Lower lobe of right lung (tissue), 2 donors: ENCODE measurements around the gene CFAP46. TPM values are rescaled to one million over a fixed set of nuclear protein-coding genes. Genes with fewer than 3 reads are reported as not detected.
"Not testable (repeated sequence)": the region's sequence is repeated elsewhere in the genome, so short reads cannot be mapped to it uniquely, and the experiment has no call there.

Experiments
- ATAC-seq, 2 donors: fragments of 200-7000 bp; cut with Tn5 transposase; one replicate each; pipeline ENCODE4 v1.9.1; 2020 to 2022; ENCODE audit warnings: mild to moderate bottlenecking in 2 of 2, moderate library complexity in 2 of 2
- DNase-seq: peaks from one replicate; pipeline ENCODE4 v3.0.0-alpha.2; 2020
- H3K27ac ChIP-seq: fragments of 200-600 bp; one replicate; pipeline ENCODE4 v1.8.0; 2022
- H3K27me3 ChIP-seq: fragments of 200-600 bp; one replicate; pipeline ENCODE4 v1.8.0; 2022; ENCODE audit warnings: low read depth
- H3K36me3 ChIP-seq: fragments of 200-600 bp; one replicate; pipeline ENCODE4 v1.8.0; 2022; ENCODE audit warnings: mild to moderate bottlenecking
- H3K4me1 ChIP-seq: fragments of 200-600 bp; one replicate; pipeline ENCODE4 v1.8.0; 2022
- H3K4me3 ChIP-seq: fragments of 200-600 bp; one replicate; pipeline ENCODE4 v1.8.0; 2022; ENCODE audit warnings: mild to moderate bottlenecking
- H3K9me3 ChIP-seq: fragments of 200-600 bp; one replicate; pipeline ENCODE4 v1.8.0; 2022
- CTCF ChIP-seq: fragments of 200-600 bp; IDR thresholded peaks from one replicate; pipeline ENCODE4 v1.8.0; 2022; ENCODE audit warnings: antibody characterized with exemption, mild to moderate bottlenecking
- intact Hi-C: fragments of 100-400 bp; cut with DNase I; formaldehyde crosslinking; loops from one replicate; pipeline ENCODE4 v1.11.0; 2022
- total RNA-seq: library from RNA; stranded (reverse); fragmentation: NEBNext Ultra II Directional; extraction: Animal tissue kit (Norgen Biotek cat#: 25700); gene quantifications from one replicate; pipeline ENCODE4 v1.2.1, GENCODE V29; 2021
- donor health status: DM: no; HTN: yes; CAD: no; lungs with severe emphysema.

The CFAP46 gene
- total RNA-seq, 1 donor from 2014 or later, result 9.0 TPM

GRCh38 chr10:132897516-132898381, 44.6 kb downstream of the CFAP46 start:
- peak in 1 of 2 donors; percentile 34 for ATAC-seq
- Histone ChIP-seq H3K27me3 (peaks cover 12% of the 10 kb centered on the region), H3K4me3 (no peak overlapping the region), H3K36me3 (no peaks in the 10 kb centered on the region), H3K9me3 (no peaks in the 10 kb centered on the region), H3K27ac (no peak overlapping the region), H3K4me1 (no peaks in the 10 kb centered on the region)
- no peak for TF ChIP-seq CTCF
- DNase-seq, result no peak
- intact Hi-C loops, result no loop called here

- H3K36me3 ChIP-seq, H3K9me3 ChIP-seq, H3K4me3 ChIP-seq, intact Hi-C loops, DNase-seq, H3K4me1 ChIP-seq, ATAC-seq, H3K27ac ChIP-seq: not testable (repeated sequence)
- H3K27me3 ChIP-seq, result peaks cover 38% of the 10 kb centered on the region
These were observed 48.6 kb downstream of the CFAP46 start for GRCh38 chr10:132893786-132894185.

GRCh38 chr10:132893090-132893489, 49.3 kb downstream of the CFAP46 start:
- H3K4me1 ChIP-seq, result no peaks in the 10 kb centered on the region
- DNase-seq, result no peak
- no peak overlapping the region for H3K4me3 ChIP-seq
- peaks cover 38% of the 10 kb centered on the region for H3K27me3 ChIP-seq
- H3K9me3 ChIP-seq, result no peaks in the 10 kb centered on the region
- intact Hi-C loops, result no loop called here
- no peak for ATAC-seq
- H3K36me3 ChIP-seq, result no peaks in the 10 kb centered on the region
- H3K27ac ChIP-seq, result no peak overlapping the region
- no peak for TF ChIP-seq CTCF

GRCh38 chr10:132892004-132892403, 50.4 kb downstream of the CFAP46 start:
- no peak overlapping the region for H3K4me3 ChIP-seq
- no peaks in the 10 kb centered on the region for H3K36me3 ChIP-seq
- peaks cover 38% of the 10 kb centered on the region for H3K27me3 ChIP-seq
- ATAC-seq (peak; percentile 67 to 87), DNase-seq (no peak)
- H3K27ac ChIP-seq, result no peak overlapping the region
- no peaks in the 10 kb centered on the region for H3K9me3 ChIP-seq
- intact Hi-C loops, result no loop called here
- no peaks in the 10 kb centered on the region for H3K4me1 ChIP-seq
- no peak for TF ChIP-seq CTCF

GRCh38 chr10:132891368-132891767, 51.0 kb downstream of the CFAP46 start:
- TF ChIP-seq CTCF, result no peak
- H3K4me1 ChIP-seq, result no peaks in the 10 kb centered on the region
- intact Hi-C loops, result no loop called here
- H3K4me3 ChIP-seq, result no peak overlapping the region
- H3K27me3 ChIP-seq, result peaks cover 38% of the 10 kb centered on the region
- no peak overlapping the region for H3K27ac ChIP-seq
- no peak for ATAC-seq
- H3K9me3 ChIP-seq, result no peaks in the 10 kb centered on the region
- DNase-seq, result no peak
- H3K36me3 ChIP-seq, result no peaks in the 10 kb centered on the region

GRCh38 chr10:132890301-132890700, 52.1 kb downstream of the CFAP46 start:
- H3K27ac ChIP-seq, result no peak overlapping the region
- no peaks in the 10 kb centered on the region for H3K36me3 ChIP-seq
- no peaks in the 10 kb centered on the region for H3K9me3 ChIP-seq
- no peak overlapping the region for H3K4me3 ChIP-seq
- ATAC-seq, result no peak
- peaks cover 38% of the 10 kb centered on the region for H3K27me3 ChIP-seq
- no peak for DNase-seq
- intact Hi-C loops, result no loop called here
- H3K4me1 ChIP-seq, result no peaks in the 10 kb centered on the region
- TF ChIP-seq CTCF, result no peak
